NCI-H187 (cell line): Measurements from ENCODE around the gene PAPSS2.

ENCODE experiments used
- DNase-seq, 2 experiments: peaks; one replicate each; lab custom pipeline; 2025; lab: John Stamatoyannopoulos, UW

Gene PAPSS2

DNA sequence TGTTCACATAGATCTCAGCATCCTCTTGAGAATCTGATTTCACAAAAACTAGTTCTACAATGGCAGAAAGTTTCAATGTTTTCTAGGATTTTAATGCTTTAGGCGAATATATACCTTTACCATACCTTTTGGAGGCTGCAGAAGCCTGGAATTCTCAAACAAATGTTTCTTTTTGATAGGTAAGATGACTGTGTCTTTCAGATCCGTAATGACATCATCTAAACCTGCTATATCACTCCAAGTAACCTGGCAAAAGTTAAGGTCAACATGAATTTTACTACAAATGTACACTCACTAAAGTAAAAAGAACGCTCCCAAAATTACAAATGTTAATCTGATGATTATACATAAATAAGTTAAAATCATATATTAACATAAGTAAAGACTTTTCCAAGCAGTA lies 130.5 kb downstream of the PAPSS2 start:
- DNase-seq, result no peak

- no peak for DNase-seq
These were observed 134.6 kb downstream of the PAPSS2 start for GRCh38 chr10:87794285-87794684.
